Muscle layer of colon (tissue), 2 donors: ENCODE measurements around the gene STKLD1.
"Not testable (repeated sequence)": the region's sequence is repeated elsewhere in the genome, so short reads cannot be mapped to it uniquely, and the experiment has no call there.

Source experiments
- H3K27ac ChIP-seq: one replicate; pipeline ENCODE4 v1.7.0; 2013; ENCODE audit warnings: low read depth, mild to moderate bottlenecking, low read length, moderate library complexity
- H3K27me3 ChIP-seq, 2 donors: one replicate each; pipeline ENCODE4 v1.7.0; 2013; ENCODE audit warnings: low read length in 2 of 2, mild to moderate bottlenecking in 2 of 2; ENCODE audit not compliant: insufficient read depth in 2 of 2, control insufficient read depth in 1 of 2
- H3K36me3 ChIP-seq: one replicate; pipeline ENCODE4 v1.7.0; 2013; ENCODE audit warnings: mild to moderate bottlenecking, low read length; ENCODE audit not compliant: insufficient read depth
- H3K4me1 ChIP-seq: one replicate; pipeline ENCODE4 v1.7.0; 2013; ENCODE audit warnings: mild to moderate bottlenecking, low read length; ENCODE audit not compliant: insufficient read depth
- H3K4me3 ChIP-seq, 2 donors: one replicate each; pipeline ENCODE4 v1.7.0; 2013; ENCODE audit warnings: low read length in 2 of 2, low read depth in 1 of 2, mild to moderate bottlenecking in 1 of 2, moderate library complexity in 1 of 2
- H3K9ac ChIP-seq: one replicate; pipeline ENCODE4 v1.7.0; 2013; ENCODE audit warnings: low read length
- H3K9me3 ChIP-seq: one replicate; pipeline ENCODE4 v1.7.0; 2013; ENCODE audit warnings: mild to moderate bottlenecking, low read length
- donor health status: abdominal sarcoma.
- donor health status: Adenocarcinoma of cecum.

STKLD1 gene

GRCh38 chr9:133334888-133335287, 41.3 kb upstream of the STKLD1 start:
- not testable (repeated sequence) for H3K27me3 ChIP-seq, H3K9ac ChIP-seq, H3K9me3 ChIP-seq, H3K27ac ChIP-seq
- peaks cover 52% of the 10 kb centered on the region for H3K36me3 ChIP-seq
- peaks cover 21% of the 10 kb centered on the region for H3K4me1 ChIP-seq
- H3K4me3 ChIP-seq, result peak overlapping the region in 1 of 2 donors; percentile 87

- H3K36me3 ChIP-seq, result peaks cover 52% of the 10 kb centered on the region
Observed at GRCh38 chr9:133335924-133336811, 40.0 kb upstream of the STKLD1 start, which contains the start of gene SURF6. Gene SURF6, minus strand, starts transcription at chr9:133336188. Its CDS starts 56 bp downstream, at chr9:133336132.

GRCh38 chr9:133339641-133340040, 36.5 kb upstream of the STKLD1 start:
- Histone ChIP-seq H3K4me3 (no peak overlapping the region), H3K9ac (no peak overlapping the region), H3K9me3 (no peaks in the 10 kb centered on the region), H3K4me1 (peaks cover 10% of the 10 kb centered on the region), H3K27me3 (no peaks in the 10 kb centered on the region), H3K27ac (no peak overlapping the region), H3K36me3 (peaks cover 54% of the 10 kb centered on the region)

More at GRCh38 chr9:133335924-133336811, 40.0 kb upstream of the STKLD1 start, which contains the start of gene SURF6:
- Histone ChIP-seq H3K9ac (peak within 1 kb of the TSS; percentile 50), H3K27me3 (no peaks in the 10 kb centered on the region), H3K27ac (peak within 1 kb of the TSS; percentile 68), H3K4me1 (peaks cover 21% of the 10 kb centered on the region), H3K9me3 (no peaks in the 10 kb centered on the region), H3K4me3 (peak within 1 kb of the TSS; percentile 84 to 87)

- peaks cover 59% of the 10 kb centered on the region for H3K36me3 ChIP-seq
- no peaks in the 10 kb centered on the region for H3K27me3 ChIP-seq
- no peak overlapping the region for H3K9ac ChIP-seq
- peaks cover 4% of the 10 kb centered on the region for H3K4me1 ChIP-seq
- no peak overlapping the region for H3K27ac ChIP-seq
- H3K4me3 ChIP-seq, result no peak overlapping the region
- H3K9me3 ChIP-seq, result no peaks in the 10 kb centered on the region
Observed at GRCh38 chr9:133340256-133340655, 35.9 kb upstream of the STKLD1 start.

DNA sequence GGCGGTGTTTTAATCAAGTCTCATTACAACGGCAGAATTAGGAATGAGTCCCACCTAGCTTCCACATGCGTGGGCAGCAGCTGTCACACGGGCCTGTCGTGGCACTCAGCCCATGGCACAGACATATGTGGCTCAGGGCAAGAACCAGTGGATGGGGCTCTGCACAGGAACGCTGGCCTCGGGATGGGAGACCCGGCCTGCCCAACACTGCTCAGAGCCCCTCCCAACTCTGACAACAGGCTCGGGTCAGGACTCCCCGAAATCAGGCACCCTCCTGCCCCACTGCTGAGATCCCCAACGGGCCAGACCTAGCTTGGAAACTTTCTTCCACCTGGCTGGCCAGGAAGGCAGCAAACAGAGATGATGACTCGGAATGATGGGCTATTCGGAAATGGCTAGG, 35.2 kb upstream of the STKLD1 start:
- Histone ChIP-seq H3K9me3 (no peaks in the 10 kb centered on the region), H3K27me3 (no peaks in the 10 kb centered on the region), H3K4me1 (peaks cover 9% of the 10 kb centered on the region), H3K4me3 (no peak overlapping the region), H3K9ac (no peak overlapping the region), H3K36me3 (peaks cover 66% of the 10 kb centered on the region), H3K27ac (no peak overlapping the region)

- no peak overlapping the region for H3K9ac ChIP-seq
Observed at GRCh38 chr9:133341369-133342068, 34.6 kb upstream of the STKLD1 start.

GRCh38 chr9:133342069-133342406, 34.1 kb upstream of the STKLD1 start:
- H3K27me3 ChIP-seq, result no peaks in the 10 kb centered on the region
- H3K27ac ChIP-seq, result no peak overlapping the region
- H3K36me3 ChIP-seq, result peaks cover 70% of the 10 kb centered on the region
- peaks cover 15% of the 10 kb centered on the region for H3K4me1 ChIP-seq
- H3K9me3 ChIP-seq, result no peaks in the 10 kb centered on the region
- no peak overlapping the region for H3K9ac ChIP-seq
- H3K4me3 ChIP-seq, result no peak overlapping the region

More at GRCh38 chr9:133341369-133342068, 34.6 kb upstream of the STKLD1 start:
- H3K4me1 ChIP-seq, result peaks cover 13% of the 10 kb centered on the region
- H3K27ac ChIP-seq, result no peak overlapping the region
- H3K4me3 ChIP-seq, result no peak overlapping the region
- no peaks in the 10 kb centered on the region for H3K9me3 ChIP-seq
- peaks cover 70% of the 10 kb centered on the region for H3K36me3 ChIP-seq
- no peaks in the 10 kb centered on the region for H3K27me3 ChIP-seq

- Histone ChIP-seq H3K9me3 (no peaks in the 10 kb centered on the region), H3K9ac (no peak overlapping the region), H3K4me1 (peaks cover 15% of the 10 kb centered on the region), H3K27me3 (no peaks in the 10 kb centered on the region), H3K36me3 (peaks cover 70% of the 10 kb centered on the region), H3K4me3 (no peak overlapping the region), H3K27ac (no peak overlapping the region)
Observed at GRCh38 chr9:133342570-133342969, 33.6 kb upstream of the STKLD1 start.

GRCh38 chr9:133344071-133344470, 32.1 kb upstream of the STKLD1 start:
- Histone ChIP-seq H3K27ac (no peak overlapping the region), H3K36me3 (peaks cover 73% of the 10 kb centered on the region), H3K4me3 (no peak overlapping the region), H3K9ac (no peak overlapping the region), H3K9me3 (no peaks in the 10 kb centered on the region), H3K4me1 (peaks cover 21% of the 10 kb centered on the region), H3K27me3 (no peaks in the 10 kb centered on the region)

DNA sequence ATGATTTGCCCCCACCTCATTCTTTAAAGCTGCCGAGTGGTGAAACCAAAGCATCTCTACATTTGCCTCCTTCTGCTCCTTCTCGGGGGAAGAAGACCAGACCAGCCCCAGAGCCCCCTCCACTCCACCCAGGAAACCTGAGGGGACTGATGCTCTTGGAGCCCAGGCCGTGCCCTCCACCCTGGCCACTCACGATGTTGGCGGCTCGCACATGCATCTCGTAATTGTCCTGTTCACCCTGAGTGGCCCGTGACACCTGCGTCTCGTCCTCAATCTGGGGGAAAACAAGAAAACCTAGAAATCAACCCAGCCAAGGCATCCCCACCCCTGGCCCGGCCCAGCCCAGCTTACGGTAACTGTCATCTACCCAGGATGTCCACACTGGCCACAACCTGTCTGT, 31.2 kb upstream of the STKLD1 start:
- Histone ChIP-seq H3K9me3 (no peaks in the 10 kb centered on the region), H3K4me3 (no peak overlapping the region), H3K27me3 (no peaks in the 10 kb centered on the region), H3K9ac (no peak overlapping the region), H3K36me3 (peaks cover 76% of the 10 kb centered on the region), H3K4me1 (peaks cover 29% of the 10 kb centered on the region), H3K27ac (no peak overlapping the region)

- H3K4me3 ChIP-seq, result no peak overlapping the region
- peaks cover 76% of the 10 kb centered on the region for H3K36me3 ChIP-seq
- H3K9me3 ChIP-seq, result no peaks in the 10 kb centered on the region
- no peaks in the 10 kb centered on the region for H3K27me3 ChIP-seq
- H3K4me1 ChIP-seq, result peaks cover 29% of the 10 kb centered on the region
- no peak overlapping the region for H3K27ac ChIP-seq
- no peak overlapping the region for H3K9ac ChIP-seq
Observed at GRCh38 chr9:133345596-133345995, 30.6 kb upstream of the STKLD1 start.
